ENCODE measurements around the gene EWSR1. TPM values are rescaled to one million over a fixed set of nuclear protein-coding genes. Genes with fewer than 3 reads are reported as not detected.
A peak's percentile ranks its signal among the peaks of the same experiment; 100 is the strongest.

Gene EWSR1
- total RNA-seq, 1 donor from 2014 or later = 159 TPM

GRCh38 chr22:29224859-29225410 is 43.1 kb upstream of the EWSR1 start:
- TF ChIP-seq, protein P1, sequence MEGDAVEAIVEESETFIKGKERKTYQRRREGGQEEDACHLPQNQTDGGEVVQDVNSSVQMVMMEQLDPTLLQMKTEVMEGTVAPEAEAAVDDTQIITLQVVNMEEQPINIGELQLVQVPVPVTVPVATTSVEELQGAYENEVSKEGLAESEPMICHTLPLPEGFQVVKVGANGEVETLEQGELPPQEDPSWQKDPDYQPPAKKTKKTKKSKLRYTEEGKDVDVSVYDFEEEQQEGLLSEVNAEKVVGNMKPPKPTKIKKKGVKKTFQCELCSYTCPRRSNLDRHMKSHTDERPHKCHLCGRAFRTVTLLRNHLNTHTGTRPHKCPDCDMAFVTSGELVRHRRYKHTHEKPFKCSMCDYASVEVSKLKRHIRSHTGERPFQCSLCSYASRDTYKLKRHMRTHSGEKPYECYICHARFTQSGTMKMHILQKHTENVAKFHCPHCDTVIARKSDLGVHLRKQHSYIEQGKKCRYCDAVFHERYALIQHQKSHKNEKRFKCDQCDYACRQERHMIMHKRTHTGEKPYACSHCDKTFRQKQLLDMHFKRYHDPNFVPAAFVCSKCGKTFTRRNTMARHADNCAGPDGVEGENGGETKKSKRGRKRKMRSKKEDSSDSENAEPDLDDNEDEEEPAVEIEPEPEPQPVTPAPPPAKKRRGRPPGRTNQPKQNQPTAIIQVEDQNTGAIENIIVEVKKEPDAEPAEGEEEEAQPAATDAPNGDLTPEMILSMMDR (IDR thresholded peaks at IDR 0.05) = no peak
- Histone ChIP-seq H3K36me3 (no peaks in the 10 kb centered on the region), H3K4me1 (peaks cover 27% of the 10 kb centered on the region), H3K27me3 (ENCODE audit: low read depth) (no peaks in the 10 kb centered on the region), H3K9me3 (no peaks in the 10 kb centered on the region), H3K4me3 (no peak overlapping the region), H3K27ac (peak overlapping the region; percentile 74)
- intact Hi-C loops (cut with DNase I) = no loop called here
- ATAC-seq (peak in 1 of 2 donors; percentile 5), DNase-seq (no peak)

- Histone ChIP-seq H3K36me3 (no peaks in the 10 kb centered on the region), H3K9me3 (no peaks in the 10 kb centered on the region), H3K4me3 (no peak overlapping the region), H3K27me3 (ENCODE audit: low read depth) (no peaks in the 10 kb centered on the region), H3K4me1 (peaks cover 22% of the 10 kb centered on the region), H3K27ac (peak overlapping the region; percentile 74)
- no peak for DNase-seq
- intact Hi-C loops (cut with DNase I) = no loop called here
- ATAC-seq = peak; percentile 72 to 76
- TF ChIP-seq, protein P1 (IDR thresholded peaks at IDR 0.05) = no peak
Observed at GRCh38 chr22:29225422-29226090, 42.5 kb upstream of the EWSR1 start.

GRCh38 chr22:29226351-29226981 is 41.6 kb upstream of the EWSR1 start:
- Histone ChIP-seq H3K9me3 (no peaks in the 10 kb centered on the region), H3K27me3 (ENCODE audit: low read depth) (no peaks in the 10 kb centered on the region), H3K27ac (peak overlapping the region; percentile 74), H3K36me3 (no peaks in the 10 kb centered on the region), H3K4me1 (peaks cover 22% of the 10 kb centered on the region), H3K4me3 (no peak overlapping the region)
- ATAC-seq = no peak
- intact Hi-C loops (cut with DNase I) = no loop called here
- no peak for DNase-seq
- TF ChIP-seq, protein P1 (IDR thresholded peaks at IDR 0.05) = no peak

GRCh38 chr22:29230972-29231875 is 36.8 kb upstream of the EWSR1 start:
- Histone ChIP-seq H3K27ac (no peak overlapping the region), H3K27me3 (ENCODE audit: low read depth) (no peaks in the 10 kb centered on the region), H3K36me3 (no peaks in the 10 kb centered on the region), H3K9me3 (no peaks in the 10 kb centered on the region), H3K4me3 (no peak overlapping the region), H3K4me1 (peaks cover 1% of the 10 kb centered on the region)
- intact Hi-C loops (cut with DNase I) = no loop called here
- DNase-seq = no peak
- TF ChIP-seq, protein P1 (IDR thresholded peaks at IDR 0.05) = no peak
- ATAC-seq = peak in 1 of 2 donors; percentile 9
